NCI-H2029 (cell line): ENCODE data around the gene NRG2.

Experiments used
- DNase-seq: peaks from one replicate; lab custom pipeline; 2025; lab: John Stamatoyannopoulos, UW

Gene NRG2

GRCh38 chr5:140042643-140043507, at the start of gene NRG2:
NRG2 (minus strand) TSS chr5:140043299.
- DNase-seq, result peak; percentile 8

GRCh38 chr5:140090251-140090650, 47.2 kb upstream of the NRG2 start:
- no peak for DNase-seq

DNA sequence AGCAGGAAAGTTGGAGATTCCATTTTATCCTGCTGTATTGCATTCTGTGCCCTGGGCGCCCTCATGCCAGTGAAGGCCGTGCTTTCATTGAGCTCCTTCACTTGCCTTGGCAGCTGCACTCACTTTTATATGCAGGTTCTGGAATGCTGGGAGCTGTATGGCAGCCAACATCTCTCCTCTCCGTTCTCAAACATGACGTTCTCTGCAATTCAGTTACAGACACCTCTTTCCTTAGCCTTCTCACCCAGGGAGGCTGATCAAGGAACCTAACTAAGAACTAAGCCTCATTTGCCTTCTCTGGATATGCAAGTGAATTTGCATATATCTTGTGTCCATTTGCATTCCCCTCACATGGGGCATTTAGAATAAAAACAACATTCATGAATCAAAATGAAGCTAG, 41.4 kb upstream of the NRG2 start:
- DNase-seq, result no peak

DNA sequence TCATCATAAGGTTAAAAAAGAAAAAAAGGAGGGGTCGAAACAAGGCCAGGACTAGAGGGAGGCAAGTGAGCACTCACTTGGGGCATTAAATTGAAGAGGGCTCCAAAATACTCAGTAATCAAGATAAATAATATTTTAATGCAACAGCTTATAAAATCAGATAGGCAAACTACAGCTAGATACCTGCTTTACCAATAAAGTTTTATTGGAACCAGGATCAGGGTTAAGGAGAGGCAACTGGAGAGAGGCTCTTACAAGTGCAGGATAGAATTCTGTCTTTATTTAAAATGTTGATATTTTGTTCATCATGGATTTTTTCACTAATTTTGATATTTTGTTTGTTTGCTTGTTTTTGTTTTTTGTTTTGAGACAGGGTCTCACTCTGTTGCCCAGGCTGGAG, 40.6 kb upstream of the NRG2 start:
- no peak for DNase-seq

DNA sequence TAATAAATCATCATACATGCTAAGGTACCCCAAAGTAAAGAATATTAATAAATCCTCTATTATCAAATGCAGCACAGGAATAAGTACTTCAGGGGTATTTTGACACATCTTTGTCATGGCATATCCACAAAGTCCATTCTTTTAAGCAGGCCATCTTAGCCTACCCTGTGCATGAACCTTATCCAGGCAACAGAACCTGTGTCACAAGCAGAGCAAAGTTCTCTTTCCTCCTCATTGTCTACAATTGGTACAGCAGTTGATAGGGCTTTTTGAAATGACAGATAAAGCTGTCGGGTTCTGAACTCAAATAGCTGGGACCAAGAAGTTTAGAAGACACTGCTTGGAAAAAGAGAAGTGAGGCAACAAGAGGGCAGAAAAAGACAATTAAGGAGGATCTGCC, 40.0 kb upstream of the NRG2 start:
- no peak for DNase-seq

GRCh38 chr5:140076788-140077187, 33.7 kb upstream of the NRG2 start:
- no peak for DNase-seq

- no peak for DNase-seq
Observed at GRCh38 chr5:140076142-140076541, 33.0 kb upstream of the NRG2 start.

- DNase-seq, result peak; percentile 30
Observed at GRCh38 chr5:140075371-140075770, 32.3 kb upstream of the NRG2 start.

DNA sequence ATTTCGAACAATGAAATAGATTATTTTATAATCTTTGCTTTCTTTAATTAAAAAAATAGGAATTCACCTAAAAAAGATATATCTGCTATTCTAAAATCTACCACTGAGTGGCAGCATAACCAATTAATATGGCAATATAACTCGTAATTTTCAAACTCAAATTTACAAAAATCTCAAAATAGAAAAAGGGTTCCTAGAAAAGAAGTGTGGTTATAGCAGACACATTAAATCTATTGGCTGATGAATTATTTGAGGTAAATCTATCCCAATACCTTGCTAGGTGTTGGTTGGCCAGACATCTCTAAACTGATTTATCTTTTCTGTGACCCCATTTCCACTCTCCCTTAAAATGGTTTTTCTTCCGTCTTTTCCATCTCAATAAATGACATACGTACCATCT, 30.2 kb upstream of the NRG2 start:
- DNase-seq, result no peak

DNA sequence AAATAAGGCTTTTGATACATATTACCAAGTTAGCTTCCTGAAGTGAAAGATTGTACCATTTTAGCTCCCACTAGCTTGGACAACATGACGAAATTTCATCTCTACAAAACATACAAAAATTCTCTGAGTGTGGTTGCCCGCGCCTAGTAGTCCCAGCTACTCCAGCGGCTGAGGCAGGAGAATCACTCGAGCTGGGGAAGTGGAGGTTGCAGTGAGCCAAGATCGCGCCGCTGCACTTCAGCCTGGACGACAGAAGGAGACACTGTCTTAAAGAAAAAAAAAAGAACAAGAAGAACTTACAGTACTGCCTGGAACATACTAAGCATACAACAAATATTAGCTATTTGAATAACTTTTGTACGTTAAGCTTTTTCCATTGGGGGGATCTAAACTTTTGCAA, 29.7 kb upstream of the NRG2 start:
- no peak for DNase-seq

- DNase-seq, result no peak
Observed at GRCh38 chr5:140060816-140061215, 17.7 kb upstream of the NRG2 start.

DNA sequence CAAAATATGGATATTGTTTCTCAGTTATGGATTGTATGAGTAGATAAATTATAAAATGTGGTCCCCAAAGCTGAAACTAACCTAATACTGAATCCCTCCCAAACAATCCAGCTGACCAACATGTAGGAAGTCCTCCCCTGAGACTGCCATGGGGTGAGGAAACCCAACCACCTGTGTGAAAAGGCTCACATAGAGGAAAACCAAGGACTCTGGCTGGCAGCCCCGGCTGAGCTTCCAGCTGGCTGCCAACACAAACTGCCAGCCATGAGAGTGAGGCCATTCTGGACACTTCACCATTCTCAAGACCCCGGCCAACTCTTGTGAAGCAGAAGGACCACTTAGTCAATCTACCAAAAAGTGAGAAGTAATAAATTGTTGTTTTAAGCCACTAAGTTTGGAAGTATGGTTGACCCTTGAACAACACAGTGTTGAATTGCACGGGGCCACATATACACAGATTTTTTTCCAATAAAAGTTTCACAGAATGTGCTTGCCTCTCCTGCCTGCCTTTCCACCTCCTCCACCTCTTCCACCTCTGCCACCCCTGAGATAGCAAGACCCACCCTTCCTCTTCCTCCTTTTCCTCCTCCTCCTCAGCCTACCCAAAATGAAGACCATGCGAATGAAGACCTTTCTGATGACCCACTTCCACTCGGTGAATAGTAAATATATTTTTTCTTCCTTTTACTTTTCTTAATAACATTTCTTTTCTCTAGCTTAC, 15.3 kb upstream of the NRG2 start:
- DNase-seq, result no peak

DNA sequence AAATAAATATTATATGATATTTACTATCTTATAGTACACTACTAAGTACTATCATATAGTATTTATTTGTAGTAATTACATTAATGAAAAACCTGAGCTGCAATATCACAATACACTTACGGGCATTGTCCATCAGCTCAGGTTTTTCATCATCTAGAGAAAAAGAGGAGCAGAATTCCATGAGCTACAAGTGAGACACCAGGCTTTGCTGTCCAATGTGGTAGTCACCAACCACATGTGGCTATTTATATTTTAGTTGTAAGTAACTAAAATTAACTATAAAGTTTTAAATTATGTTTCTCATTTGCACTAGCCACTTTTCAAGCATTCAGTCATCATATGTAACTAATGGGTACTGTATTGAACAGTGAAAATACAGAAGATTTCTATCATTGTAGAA, 13.8 kb upstream of the NRG2 start:
- DNase-seq, result no peak

DNA sequence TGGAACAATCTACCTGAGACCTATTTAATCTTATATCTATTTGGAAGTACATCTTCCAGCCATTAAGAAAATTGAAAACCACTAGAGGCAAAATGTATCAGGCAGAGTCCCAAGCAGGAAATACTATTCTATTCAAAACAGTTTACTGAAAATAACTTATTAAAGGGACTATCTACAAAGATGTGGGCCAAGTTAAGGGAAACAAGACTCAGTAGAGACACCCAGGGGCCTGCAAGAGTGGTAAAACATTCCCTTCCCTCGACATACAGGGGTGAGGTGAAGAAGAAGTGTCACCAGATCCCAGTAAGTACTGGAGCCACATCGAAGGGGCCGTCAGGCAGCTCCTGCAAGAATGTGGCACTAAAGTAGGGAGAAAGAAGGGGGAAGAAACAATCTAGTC, 12.1 kb upstream of the NRG2 start:
- DNase-seq, result no peak

GRCh38 chr5:140054086-140054689, 11.1 kb upstream of the NRG2 start:
- DNase-seq, result peak; percentile 24

DNA sequence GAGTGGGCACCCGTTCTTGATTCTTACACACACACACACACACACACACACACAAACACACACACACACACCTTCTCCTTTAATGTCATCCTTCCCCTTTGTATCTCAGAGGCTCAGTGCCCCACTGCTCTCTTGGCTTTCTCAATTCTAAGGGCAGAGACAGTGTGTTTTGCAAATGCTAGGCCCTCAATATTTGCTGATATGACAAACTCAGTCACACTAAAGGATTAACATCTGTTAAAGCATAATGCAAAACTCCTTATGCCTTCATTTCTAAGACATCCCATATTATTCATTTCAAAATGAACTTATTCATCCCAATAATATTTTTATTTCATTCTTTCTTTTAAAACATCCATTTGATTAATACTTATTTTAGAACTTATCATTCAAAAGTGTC, 8.9 kb upstream of the NRG2 start:
- DNase-seq, result no peak

- DNase-seq, result no peak
Observed at GRCh38 chr5:140049713-140050112, 6.6 kb upstream of the NRG2 start.

- DNase-seq, result no peak
Observed at GRCh38 chr5:140049205-140049604, 6.1 kb upstream of the NRG2 start.

GRCh38 chr5:140044041-140044440, 942 bp upstream of the NRG2 start:
- no peak for DNase-seq

GRCh38 chr5:140043508-140043872, 391 bp upstream of the NRG2 start:
- DNase-seq, result no peak

DNA sequence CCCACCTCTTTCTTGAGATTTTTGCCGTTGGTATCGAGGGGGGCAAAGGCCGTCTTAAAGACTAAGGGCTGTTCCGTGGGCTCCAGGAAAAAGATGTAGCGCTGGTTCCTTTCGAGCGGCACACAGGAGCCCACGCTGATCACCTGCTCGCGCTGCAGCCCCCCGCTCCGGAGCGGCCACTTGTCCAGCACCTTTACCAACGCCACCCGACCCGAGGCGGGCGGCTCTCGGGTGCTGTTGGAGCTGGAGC, 781 bp downstream of the NRG2 start:
- DNase-seq, result no peak

DNA sequence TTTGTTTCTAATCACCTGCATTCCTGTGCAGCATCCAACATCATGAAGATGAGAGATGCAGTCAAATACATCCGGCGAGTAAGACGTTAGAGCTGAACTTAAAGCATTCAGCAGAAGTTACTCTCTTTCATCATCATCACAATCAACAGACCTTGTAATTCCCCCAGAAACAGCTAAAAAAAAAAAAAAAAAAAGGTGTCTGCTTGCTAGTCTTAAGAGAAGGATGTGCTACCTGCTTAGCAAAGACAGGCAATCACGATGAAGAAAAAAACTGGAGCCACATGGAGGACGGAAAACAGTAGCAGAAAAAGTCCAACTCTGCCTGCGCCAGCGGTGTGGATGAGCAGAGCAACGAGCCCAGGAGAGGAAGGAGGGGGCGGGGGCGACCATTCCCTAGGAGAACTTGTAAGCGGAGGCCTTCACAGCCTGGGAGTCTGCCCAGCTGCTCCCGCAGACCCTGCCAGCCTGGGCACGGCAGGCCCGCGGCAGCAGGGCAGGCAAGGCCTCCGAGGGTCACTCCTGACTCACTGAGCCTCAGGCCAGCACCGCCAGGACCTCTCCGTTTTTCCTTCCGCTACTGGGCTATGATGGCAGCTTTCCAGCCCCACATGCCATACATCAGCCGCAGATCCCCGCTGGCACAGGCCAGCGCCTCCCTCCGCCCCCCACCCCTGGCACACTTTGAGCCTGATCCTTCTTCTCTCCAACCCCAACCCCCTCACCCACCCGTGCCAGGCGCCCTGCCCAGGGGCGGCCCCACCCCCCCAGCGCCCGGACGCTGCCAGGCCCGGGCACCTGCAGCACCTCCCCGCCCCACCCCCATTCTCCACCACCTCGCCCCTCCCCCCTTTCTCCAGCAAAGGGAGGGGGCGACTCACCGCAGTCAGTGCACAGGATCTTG, 1.4 kb downstream of the NRG2 start:
- DNase-seq, result peak; percentile 8
